ENCODE data around the gene RNU1-3.
"Not testable (repeated sequence)": the region's sequence is repeated elsewhere in the genome, so short reads cannot be mapped to it uniquely, and the experiment has no call there.

RNU1-3 gene

GRCh38 chr1:16651560-16651959, 15.2 kb downstream of the RNU1-3 start:
- DNase-seq, result not testable (repeated sequence)

GRCh38 chr1:16649960-16650359, 16.8 kb downstream of the RNU1-3 start:
- DNase-seq, result not testable (repeated sequence)

- not testable (repeated sequence) for DNase-seq
These were observed 17.4 kb downstream of the RNU1-3 start for GRCh38 chr1:16649390-16649789.

GRCh38 chr1:16648756-16649155, 18.0 kb downstream of the RNU1-3 start:
- DNase-seq, result not testable (repeated sequence)

GRCh38 chr1:16648250-16648649, 18.5 kb downstream of the RNU1-3 start:
- DNase-seq, result not testable (repeated sequence)

GRCh38 chr1:16647179-16648176, 19.3 kb downstream of the RNU1-3 start:
- not testable (repeated sequence) for DNase-seq

GRCh38 chr1:16646716-16647115, 20.0 kb downstream of the RNU1-3 start:
- not testable (repeated sequence) for DNase-seq

- DNase-seq, result not testable (repeated sequence)
These were observed 20.6 kb downstream of the RNU1-3 start for GRCh38 chr1:16646061-16646664.

GRCh38 chr1:16645271-16646060, 21.3 kb downstream of the RNU1-3 start:
- not testable (repeated sequence) for DNase-seq

- peak; percentile 97 for DNase-seq
These were observed 22.1 kb downstream of the RNU1-3 start for GRCh38 chr1:16644482-16645270.

- DNase-seq, result no peak
These were observed 22.6 kb downstream of the RNU1-3 start for GRCh38 chr1:16644193-16644481.

GRCh38 chr1:16643476-16644192, 23.1 kb downstream of the RNU1-3 start:
- not testable (repeated sequence) for DNase-seq

GRCh38 chr1:16643001-16643411, 23.7 kb downstream of the RNU1-3 start:
- DNase-seq, result not testable (repeated sequence)

- DNase-seq, result not testable (repeated sequence)
These were observed 24.5 kb downstream of the RNU1-3 start for GRCh38 chr1:16642025-16642966.

- DNase-seq, result not testable (repeated sequence)
These were observed 25.4 kb downstream of the RNU1-3 start for GRCh38 chr1:16641159-16641975.

GRCh38 chr1:16639091-16640031, 27.4 kb downstream of the RNU1-3 start:
- DNase-seq, result not testable (repeated sequence)

GRCh38 chr1:16637941-16638778, 28.6 kb downstream of the RNU1-3 start:
- DNase-seq, result not testable (repeated sequence)
